Central memory CD8-positive, alpha-beta T cell (primary cell): ENCODE measurements around the gene WNK1.

Experiments
- ATAC-seq: fragments of 150-1000 bp; cut with Tn5 transposase; replicated peaks from 2 replicates; pipeline ENCODE4 v1.10.0; 2022; ENCODE audit warnings: mild to moderate bottlenecking, moderate FRiP score, moderate number of reproducible peaks; ENCODE audit not compliant: poor library complexity, severe bottlenecking; ENCODE audit errors: extremely low read depth
- DNase-seq, 2 donors: peaks; one replicate each; pipeline ENCODE4 v3.0.0; 2021; ENCODE audit warnings: low spot score in 2 of 2
- H3K27ac Mint-ChIP-seq: one replicate; pipeline ENCODE4 v1.8.0; 2022; ENCODE audit warnings: low read depth, mild to moderate bottlenecking, moderate library complexity, mixed read lengths
- H3K27me3 Mint-ChIP-seq: one replicate; pipeline ENCODE4 v1.8.0; 2022; ENCODE audit warnings: mixed read lengths
- H3K36me3 Mint-ChIP-seq: one replicate; pipeline ENCODE4 v1.8.0; 2022; ENCODE audit warnings: mild to moderate bottlenecking, moderate library complexity, mixed read lengths; ENCODE audit not compliant: insufficient read depth
- H3K4me1 Mint-ChIP-seq: one replicate; pipeline ENCODE4 v1.8.0; 2022; ENCODE audit warnings: mixed read lengths
- H3K4me3 Mint-ChIP-seq: one replicate; pipeline ENCODE4 v1.8.0; 2022; ENCODE audit warnings: mild to moderate bottlenecking, moderate library complexity, mixed read lengths
- H3K9me3 Mint-ChIP-seq: one replicate; pipeline ENCODE4 v1.8.0; 2022; ENCODE audit warnings: mixed read lengths

Gene WNK1

DNA sequence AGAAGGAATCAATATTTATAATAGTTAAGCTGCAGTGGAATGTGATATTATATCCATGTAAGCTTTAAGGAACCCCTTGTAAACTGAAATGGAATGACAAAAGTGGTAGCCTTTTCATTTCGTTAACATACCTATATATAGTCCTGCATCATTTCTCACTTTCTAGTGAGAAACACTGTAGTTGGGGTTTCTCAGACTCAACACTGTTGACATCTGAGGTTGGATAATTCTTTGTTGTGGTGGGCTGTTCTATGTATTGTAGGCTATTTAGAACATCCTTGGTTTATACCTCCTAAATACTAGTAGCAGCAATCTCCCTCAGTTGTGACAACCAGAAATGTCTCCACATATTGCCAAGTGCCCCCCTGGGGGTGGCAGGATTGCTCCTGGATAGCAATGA lies 118.0 kb downstream of the WNK1 start:
- ATAC-seq: peak; percentile 91
- Mint-ChIP-seq H3K4me3 (no peak overlapping the region), H3K27ac (peak overlapping the region; percentile 27), H3K27me3 (no peaks in the 10 kb centered on the region), H3K36me3 (peaks cover 45% of the 10 kb centered on the region), H3K9me3 (no peaks in the 10 kb centered on the region), H3K4me1 (peaks cover 28% of the 10 kb centered on the region)
- no peak for DNase-seq

DNA sequence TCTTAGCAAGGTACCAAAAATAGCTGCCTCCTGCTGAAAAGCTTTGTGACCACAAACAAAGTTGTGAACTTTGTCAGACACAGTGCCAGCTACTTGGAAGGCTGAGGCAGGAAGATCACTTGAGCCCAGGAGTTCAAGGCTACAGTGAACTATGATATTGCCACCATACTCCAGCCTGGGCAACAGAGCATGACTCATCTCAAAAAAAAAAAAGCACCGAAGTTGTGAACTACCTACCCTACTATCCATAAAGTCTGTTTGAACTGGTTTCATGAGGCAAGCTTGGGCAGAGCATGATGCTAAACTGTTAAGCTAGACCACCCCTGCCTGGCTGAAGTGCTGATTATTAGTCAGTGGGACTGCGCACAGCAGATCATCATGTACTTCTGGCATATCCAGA lies 121.6 kb downstream of the WNK1 start:
- H3K36me3 Mint-ChIP-seq: peaks cover 38% of the 10 kb centered on the region

DNA sequence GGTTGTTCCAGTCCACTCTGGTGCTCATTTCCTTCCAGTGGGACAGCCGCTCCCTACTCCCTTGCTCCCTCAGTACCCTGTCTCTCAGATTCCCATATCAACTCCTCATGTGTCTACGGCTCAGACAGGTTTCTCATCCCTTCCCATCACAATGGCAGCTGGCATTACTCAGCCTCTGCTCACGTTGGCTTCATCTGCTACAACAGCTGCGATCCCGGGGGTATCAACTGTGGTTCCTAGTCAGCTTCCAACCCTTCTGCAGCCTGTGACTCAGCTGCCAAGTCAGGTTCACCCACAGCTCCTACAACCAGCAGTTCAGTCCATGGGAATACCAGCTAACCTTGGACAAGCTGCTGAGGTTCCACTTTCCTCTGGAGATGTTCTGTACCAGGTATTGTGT lies 127.3 kb downstream of the WNK1 start:
- H3K36me3 Mint-ChIP-seq: peaks cover 66% of the 10 kb centered on the region
- H3K4me1 Mint-ChIP-seq: peaks cover 5% of the 10 kb centered on the region
- no peak for ATAC-seq
- no peak overlapping the region for H3K4me3 Mint-ChIP-seq
- no peaks in the 10 kb centered on the region for H3K9me3 Mint-ChIP-seq
- DNase-seq: no peak
- H3K27ac Mint-ChIP-seq: no peak overlapping the region
- H3K27me3 Mint-ChIP-seq: no peaks in the 10 kb centered on the region

More for the DNA sequence above, 121.6 kb downstream of the WNK1 start:
- DNase-seq: no peak
- Mint-ChIP-seq H3K4me1 (peaks cover 17% of the 10 kb centered on the region), H3K27me3 (no peaks in the 10 kb centered on the region), H3K4me3 (no peak overlapping the region), H3K9me3 (no peaks in the 10 kb centered on the region), H3K27ac (no peak overlapping the region)
- peak; percentile 53 for ATAC-seq

DNA sequence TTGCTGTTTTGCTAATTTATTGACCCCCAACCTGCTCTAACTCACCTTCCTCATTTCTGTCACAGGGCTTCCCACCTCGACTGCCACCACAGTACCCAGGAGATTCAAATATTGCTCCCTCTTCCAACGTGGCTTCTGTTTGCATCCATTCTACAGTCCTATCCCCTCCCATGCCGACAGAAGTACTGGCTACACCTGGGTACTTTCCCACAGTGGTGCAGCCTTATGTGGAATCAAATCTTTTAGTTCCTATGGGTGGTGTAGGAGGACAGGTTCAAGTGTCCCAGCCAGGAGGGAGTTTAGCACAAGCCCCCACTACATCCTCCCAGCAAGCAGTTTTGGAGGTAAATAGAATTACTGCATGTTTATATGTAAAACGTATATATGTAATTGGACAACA lies 128.3 kb downstream of the WNK1 start:
- H3K27ac Mint-ChIP-seq: no peak overlapping the region
- H3K4me3 Mint-ChIP-seq: no peak overlapping the region
- H3K9me3 Mint-ChIP-seq: no peaks in the 10 kb centered on the region
- H3K27me3 Mint-ChIP-seq: no peaks in the 10 kb centered on the region
- H3K4me1 Mint-ChIP-seq: peaks cover 5% of the 10 kb centered on the region
- DNase-seq: no peak
- ATAC-seq: no peak
- H3K36me3 Mint-ChIP-seq: peaks cover 73% of the 10 kb centered on the region

DNA sequence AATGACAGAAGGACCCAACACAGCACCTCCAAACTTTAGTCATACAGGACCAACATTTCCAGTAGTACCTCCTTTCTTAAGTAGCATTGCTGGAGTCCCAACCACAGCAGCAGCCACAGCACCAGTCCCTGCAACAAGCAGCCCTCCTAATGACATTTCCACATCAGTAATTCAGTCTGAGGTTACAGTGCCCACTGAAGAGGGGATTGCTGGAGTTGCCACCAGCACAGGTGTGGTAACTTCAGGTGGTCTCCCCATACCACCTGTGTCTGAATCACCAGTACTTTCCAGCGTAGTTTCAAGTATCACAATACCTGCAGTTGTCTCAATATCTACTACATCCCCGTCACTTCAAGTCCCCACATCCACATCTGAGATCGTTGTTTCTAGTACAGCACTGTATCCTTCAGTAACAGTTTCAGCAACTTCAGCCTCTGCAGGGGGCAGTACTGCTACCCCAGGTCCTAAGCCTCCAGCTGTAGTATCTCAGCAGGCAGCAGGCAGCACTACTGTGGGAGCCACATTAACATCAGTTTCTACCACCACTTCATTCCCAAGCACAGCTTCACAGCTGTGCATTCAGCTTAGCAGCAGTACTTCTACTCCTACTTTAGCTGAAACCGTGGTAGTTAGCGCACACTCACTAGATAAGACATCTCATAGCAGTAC lies 132.5 kb downstream of the WNK1 start:
- H3K36me3 Mint-ChIP-seq: peaks cover 91% of the 10 kb centered on the region
- no peak overlapping the region for H3K27ac Mint-ChIP-seq
- DNase-seq (no peak), ATAC-seq (no peak)
- no peak overlapping the region for H3K4me3 Mint-ChIP-seq
- H3K9me3 Mint-ChIP-seq: no peaks in the 10 kb centered on the region
- H3K4me1 Mint-ChIP-seq: peaks cover 5% of the 10 kb centered on the region
- no peaks in the 10 kb centered on the region for H3K27me3 Mint-ChIP-seq

DNA sequence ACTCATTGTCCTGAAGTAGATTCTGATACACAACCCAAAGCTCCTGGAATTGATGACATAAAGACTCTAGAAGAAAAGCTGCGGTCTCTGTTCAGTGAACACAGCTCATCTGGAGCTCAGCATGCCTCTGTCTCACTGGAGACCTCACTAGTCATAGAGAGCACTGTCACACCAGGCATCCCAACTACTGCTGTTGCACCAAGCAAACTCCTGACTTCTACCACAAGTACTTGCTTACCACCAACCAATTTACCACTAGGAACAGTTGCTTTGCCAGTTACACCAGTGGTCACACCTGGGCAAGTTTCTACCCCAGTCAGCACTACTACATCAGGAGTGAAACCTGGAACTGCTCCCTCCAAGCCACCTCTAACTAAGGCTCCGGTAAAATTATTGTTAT lies 133.3 kb downstream of the WNK1 start:
- H3K27ac Mint-ChIP-seq: no peak overlapping the region
- H3K4me3 Mint-ChIP-seq: no peak overlapping the region
- no peaks in the 10 kb centered on the region for H3K9me3 Mint-ChIP-seq
- no peak for ATAC-seq
- H3K36me3 Mint-ChIP-seq: peaks cover 89% of the 10 kb centered on the region
- peaks cover 1% of the 10 kb centered on the region for H3K4me1 Mint-ChIP-seq
- H3K27me3 Mint-ChIP-seq: no peaks in the 10 kb centered on the region
- no peak for DNase-seq

DNA sequence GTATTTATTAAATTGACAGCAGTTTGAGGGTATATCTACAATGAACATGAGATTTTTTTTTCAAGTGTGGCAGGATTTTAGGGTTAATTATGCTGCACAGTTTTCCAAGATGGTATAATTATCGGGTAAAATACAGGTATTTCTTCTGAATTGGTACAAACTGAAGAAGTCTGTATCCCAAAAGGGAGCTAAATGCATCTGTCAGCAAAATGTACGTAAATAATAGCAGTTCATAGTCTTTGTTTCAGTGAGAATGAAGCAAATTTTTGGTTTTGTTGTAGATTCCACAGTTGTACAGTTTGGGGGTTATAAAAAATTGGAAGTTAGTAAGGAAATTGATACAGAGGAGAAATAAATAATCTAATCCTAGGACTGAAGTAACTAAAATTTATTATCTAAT lies 133.8 kb downstream of the WNK1 start:
- DNase-seq (no peak), ATAC-seq (no peak)
- Mint-ChIP-seq H3K27me3 (no peaks in the 10 kb centered on the region), H3K4me1 (no peaks in the 10 kb centered on the region), H3K36me3 (peaks cover 89% of the 10 kb centered on the region), H3K9me3 (no peaks in the 10 kb centered on the region), H3K4me3 (no peak overlapping the region), H3K27ac (no peak overlapping the region)

DNA sequence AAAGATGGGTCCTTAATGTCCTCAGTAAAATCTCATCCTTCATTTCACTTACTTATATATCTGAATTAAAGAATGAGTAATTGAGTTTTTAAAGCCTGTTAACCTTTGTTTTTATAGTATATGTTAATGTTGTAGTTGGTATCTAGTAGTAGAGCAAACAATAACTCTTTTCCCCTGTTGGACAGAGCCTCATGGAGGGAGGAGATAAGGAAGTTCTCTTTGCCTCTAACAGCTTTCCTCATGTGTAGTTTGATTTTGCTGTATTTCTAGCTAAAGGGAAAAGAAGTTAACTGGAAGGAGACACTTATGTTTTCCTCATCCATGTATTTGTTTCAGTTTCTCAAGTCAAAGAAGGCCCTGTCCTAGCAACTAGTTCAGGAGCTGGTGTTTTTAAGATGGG lies 141.8 kb downstream of the WNK1 start:
- Mint-ChIP-seq H3K4me1 (peaks cover 5% of the 10 kb centered on the region), H3K4me3 (no peak overlapping the region), H3K9me3 (no peaks in the 10 kb centered on the region), H3K36me3 (peaks cover 67% of the 10 kb centered on the region), H3K27ac (peak overlapping the region; percentile 38), H3K27me3 (no peaks in the 10 kb centered on the region)
- no peak for DNase-seq
- ATAC-seq: no peak

DNA sequence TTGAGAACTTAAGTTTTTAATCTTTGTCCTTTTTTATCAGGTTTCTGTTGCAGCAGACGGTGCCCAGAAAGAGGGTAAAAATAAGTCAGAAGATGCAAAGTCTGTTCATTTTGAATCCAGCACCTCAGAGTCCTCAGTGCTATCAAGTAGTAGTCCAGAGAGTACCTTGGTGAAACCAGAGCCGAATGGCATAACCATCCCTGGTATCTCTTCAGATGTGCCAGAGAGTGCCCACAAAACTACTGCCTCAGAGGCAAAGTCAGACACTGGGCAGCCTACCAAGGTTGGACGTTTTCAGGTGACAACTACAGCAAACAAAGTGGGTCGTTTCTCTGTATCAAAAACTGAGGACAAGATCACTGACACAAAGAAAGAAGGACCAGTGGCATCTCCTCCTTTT lies 143.7 kb downstream of the WNK1 start:
- DNase-seq (no peak), ATAC-seq (no peak)
- Mint-ChIP-seq H3K27me3 (no peaks in the 10 kb centered on the region), H3K27ac (no peak overlapping the region), H3K9me3 (no peaks in the 10 kb centered on the region), H3K4me3 (no peak overlapping the region), H3K4me1 (peaks cover 5% of the 10 kb centered on the region), H3K36me3 (peaks cover 69% of the 10 kb centered on the region)

DNA sequence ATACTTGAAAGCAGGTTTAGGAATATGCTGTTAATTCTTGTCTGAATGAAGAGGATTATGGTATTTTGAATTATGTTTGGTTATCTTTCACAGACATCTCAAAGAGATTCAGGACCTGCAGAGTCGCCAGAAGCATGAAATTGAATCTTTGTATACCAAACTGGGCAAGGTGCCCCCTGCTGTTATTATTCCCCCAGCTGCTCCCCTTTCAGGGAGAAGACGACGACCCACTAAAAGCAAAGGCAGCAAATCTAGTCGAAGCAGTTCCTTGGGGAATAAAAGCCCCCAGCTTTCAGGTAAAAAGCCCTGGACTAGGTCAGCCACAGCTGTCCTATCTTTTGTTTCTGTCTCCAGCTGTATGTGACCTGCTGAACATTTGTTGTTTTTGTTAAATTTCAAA lies 145.0 kb downstream of the WNK1 start:
- Mint-ChIP-seq H3K27ac (no peak overlapping the region), H3K4me3 (no peak overlapping the region)
- no peak for ATAC-seq

DNA sequence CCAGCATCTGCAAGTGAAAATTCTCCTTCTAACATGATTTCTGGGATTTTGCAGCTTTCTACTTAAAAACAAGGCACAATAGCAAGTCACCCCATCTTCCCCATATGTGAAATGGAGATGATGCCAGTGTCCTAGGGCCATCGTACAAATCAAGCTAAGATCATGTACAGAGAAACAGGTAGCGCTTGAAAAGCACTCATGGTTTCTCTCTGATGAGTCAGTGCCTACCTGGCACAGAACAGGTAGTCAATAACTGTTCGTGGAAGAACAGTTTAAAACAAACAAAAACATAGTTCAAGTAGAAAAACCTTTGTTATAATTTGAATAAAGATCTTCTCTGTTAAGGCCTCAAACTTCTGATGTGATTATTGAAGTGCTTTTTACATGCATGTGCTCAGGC lies 150.2 kb downstream of the WNK1 start:
- DNase-seq (no peak), ATAC-seq (no peak)
- Mint-ChIP-seq H3K4me1 (peaks cover 51% of the 10 kb centered on the region), H3K9me3 (no peaks in the 10 kb centered on the region), H3K27ac (no peak overlapping the region), H3K4me3 (no peak overlapping the region), H3K27me3 (no peaks in the 10 kb centered on the region), H3K36me3 (peaks cover 78% of the 10 kb centered on the region)

More for the DNA sequence above, 145.0 kb downstream of the WNK1 start:
- H3K27me3 Mint-ChIP-seq: no peaks in the 10 kb centered on the region
- H3K9me3 Mint-ChIP-seq: no peaks in the 10 kb centered on the region
- no peak for DNase-seq
- peaks cover 73% of the 10 kb centered on the region for H3K36me3 Mint-ChIP-seq
- peaks cover 14% of the 10 kb centered on the region for H3K4me1 Mint-ChIP-seq

DNA sequence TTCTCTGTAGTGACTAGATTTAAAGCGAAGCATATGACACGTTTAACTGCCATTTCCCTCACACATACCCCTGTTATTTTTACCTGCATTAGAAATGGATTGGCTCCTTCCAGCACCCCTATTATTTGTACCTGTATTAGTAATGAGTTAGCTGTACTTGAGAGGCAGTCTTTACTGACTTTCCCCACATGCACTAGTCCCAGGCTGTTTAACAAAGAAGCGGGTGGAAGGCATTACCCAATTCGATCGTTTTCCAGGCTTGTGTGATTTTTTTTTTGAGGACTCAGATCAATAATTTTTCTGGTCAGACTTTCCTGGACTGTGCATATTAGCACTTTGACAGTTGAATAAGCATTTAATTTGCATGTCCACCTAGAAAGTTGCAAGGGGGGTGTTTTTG lies 150.7 kb downstream of the WNK1 start:
- Mint-ChIP-seq H3K4me3 (no peak overlapping the region), H3K27me3 (no peaks in the 10 kb centered on the region), H3K36me3 (peaks cover 78% of the 10 kb centered on the region), H3K4me1 (peaks cover 47% of the 10 kb centered on the region), H3K9me3 (no peaks in the 10 kb centered on the region), H3K27ac (peak overlapping the region; percentile 83)
- DNase-seq (no peak), ATAC-seq (no peak)

DNA sequence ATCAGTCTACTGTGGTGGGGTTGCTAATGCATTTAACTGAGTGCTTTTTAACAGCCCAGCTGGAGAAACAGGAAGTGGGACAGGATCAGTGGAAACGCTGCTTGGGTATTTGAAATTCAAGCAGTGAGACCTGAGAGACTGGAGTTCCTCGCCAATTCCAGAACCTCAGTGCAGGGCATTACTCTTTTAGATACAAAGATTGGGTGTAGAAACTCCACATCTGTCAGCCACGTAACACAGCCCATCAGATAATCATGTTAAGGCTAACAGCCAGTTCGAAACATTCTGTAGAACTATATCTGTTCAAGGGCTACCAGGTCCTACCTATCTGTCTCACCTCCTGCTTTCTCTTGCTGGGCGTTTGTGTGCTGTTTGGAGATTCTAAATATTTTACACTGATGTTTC lies 151.6 kb downstream of the WNK1 start:
- Mint-ChIP-seq H3K27ac (peak overlapping the region; percentile 83), H3K4me3 (no peak overlapping the region), H3K36me3 (peaks cover 76% of the 10 kb centered on the region), H3K27me3 (no peaks in the 10 kb centered on the region), H3K9me3 (no peaks in the 10 kb centered on the region), H3K4me1 (peaks cover 47% of the 10 kb centered on the region)
- ATAC-seq: no peak
- no peak for DNase-seq
